Activated CD4-positive, alpha-beta T cell treated with anti-CD3 and anti-CD28 coated beads, Interleukin-2, amount 50 U/mL, for 48 hours (primary cell): ENCODE measurements around the gene THSD7B.

ENCODE experiments used
- DNase-seq, 2 experiments: peaks; one replicate each; pipeline ENCODE4 v3.0.0-alpha.2; 2020

THSD7B gene

GRCh38 chr2:136828162-136828561 lies 62.8 kb downstream of the THSD7B start:
- no peak for DNase-seq

GRCh38 chr2:136828774-136829173 lies 63.4 kb downstream of the THSD7B start:
- no peak for DNase-seq

DNA sequence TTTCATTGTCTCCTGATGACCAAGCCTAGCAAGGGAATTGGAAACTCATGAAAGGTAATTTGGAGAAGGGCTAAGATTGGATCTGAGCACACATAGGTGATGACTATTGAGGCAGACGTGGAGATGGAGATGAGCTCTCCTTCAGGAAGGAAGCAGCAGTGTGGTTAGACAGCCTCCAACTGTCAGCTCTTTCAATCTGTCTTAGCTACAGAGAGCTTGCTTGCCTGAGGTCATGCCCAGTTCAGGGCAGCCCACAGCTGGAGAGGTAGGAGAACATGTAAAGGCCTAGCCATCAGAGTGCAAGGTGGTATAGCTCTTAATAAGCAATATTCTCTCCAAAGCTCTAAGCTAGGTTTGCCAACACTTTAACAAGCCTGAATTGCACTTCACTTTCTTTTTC lies 79.2 kb downstream of the THSD7B start:
- no peak for DNase-seq

DNA sequence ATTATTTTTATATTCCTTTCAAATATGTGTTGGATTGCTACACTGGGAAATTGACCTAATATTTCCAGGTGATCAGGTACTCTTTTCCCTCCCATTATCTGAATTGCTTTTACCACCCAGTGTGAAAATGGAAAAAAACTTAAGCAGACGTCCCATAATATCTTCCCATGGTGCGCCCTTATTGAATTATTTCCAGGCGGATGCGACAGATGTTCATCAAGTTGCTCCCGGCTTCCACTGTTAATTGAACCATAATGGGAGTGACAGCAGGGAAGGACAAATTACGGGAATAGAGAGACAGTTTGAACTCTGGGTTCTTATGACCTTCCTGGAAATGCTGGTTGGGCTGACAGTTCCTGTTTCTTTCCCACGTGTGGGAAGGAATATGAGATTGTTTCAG lies 93.3 kb downstream of the THSD7B start:
- DNase-seq: no peak

GRCh38 chr2:136860443-136860958 lies 95.2 kb downstream of the THSD7B start:
- DNase-seq: no peak

DNA sequence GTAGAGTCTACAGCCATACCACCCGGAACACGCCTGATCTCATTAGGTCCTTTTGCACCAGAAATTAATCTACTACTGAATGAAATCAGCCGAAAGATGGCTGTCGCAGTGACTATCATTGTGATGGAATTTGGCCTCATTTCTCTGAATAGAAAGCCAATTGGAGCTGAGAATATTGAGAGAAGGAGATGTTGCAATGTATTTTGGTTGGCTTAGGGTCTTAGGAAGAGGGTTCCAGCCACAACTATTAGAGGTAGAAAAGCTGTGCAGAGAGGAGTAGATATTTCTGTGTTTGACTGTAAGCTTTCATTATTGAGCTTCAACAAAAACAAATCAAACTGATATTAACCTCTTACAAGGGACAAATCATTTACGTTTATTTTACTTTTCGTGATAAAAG lies 98.1 kb downstream of the THSD7B start:
- no peak for DNase-seq

DNA sequence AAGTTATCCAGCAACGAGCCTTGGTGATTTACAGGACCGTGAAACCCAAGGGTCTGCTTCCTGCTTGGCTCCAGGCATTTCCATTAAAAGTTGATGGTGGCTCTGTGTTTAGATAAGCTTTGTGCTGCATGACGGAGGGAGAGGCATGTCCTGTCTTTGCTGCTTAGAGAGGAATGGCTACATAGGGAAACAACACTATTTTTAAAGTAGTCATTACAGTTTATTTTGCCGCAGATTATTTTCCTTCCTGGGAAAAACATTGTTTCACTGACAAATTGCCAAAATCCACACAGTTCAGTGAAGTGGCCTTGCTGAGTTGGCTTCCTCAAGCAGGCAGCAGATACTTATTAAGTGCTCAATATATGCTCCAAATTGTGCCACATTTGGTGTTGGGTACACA lies 98.5 kb downstream of the THSD7B start:
- DNase-seq: no peak

DNA sequence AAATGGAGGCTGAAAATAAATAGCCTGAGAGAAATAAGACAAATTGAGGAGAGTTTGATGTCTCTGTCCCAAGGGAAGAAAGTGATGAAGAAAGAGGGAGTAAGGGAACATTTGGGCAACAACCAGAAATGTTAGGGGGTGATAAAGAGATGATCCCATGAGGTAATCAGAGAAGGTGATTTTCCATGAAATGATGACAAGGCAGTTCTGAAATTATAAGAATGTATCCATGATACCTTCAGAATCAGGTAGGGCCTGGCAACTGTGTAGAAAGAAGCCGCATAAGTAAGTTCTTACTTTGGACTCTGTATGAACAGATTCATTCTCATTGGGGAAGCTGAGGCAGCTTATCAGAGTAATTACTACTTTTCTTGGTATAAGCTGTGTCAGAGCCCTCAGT lies 106.1 kb downstream of the THSD7B start:
- no peak for DNase-seq

DNA sequence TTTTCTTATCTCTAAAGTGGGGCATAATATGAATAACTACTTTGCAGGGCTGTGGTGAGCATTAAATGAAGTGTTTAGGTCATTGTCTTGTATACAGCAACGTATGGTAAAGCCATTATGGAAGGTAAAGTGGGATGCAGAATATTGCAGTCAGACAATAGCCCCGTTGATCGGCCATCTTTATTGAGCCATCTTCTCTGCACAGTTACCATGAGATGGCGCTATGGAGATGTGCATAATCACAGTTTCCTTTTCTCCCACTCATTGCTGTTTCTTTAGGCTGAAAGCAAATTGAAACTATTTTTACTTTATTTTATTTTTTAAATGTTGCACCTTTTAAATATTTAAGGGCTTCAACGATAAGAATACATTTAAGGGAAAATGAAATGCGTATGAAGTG lies 108.9 kb downstream of the THSD7B start:
- no peak for DNase-seq

DNA sequence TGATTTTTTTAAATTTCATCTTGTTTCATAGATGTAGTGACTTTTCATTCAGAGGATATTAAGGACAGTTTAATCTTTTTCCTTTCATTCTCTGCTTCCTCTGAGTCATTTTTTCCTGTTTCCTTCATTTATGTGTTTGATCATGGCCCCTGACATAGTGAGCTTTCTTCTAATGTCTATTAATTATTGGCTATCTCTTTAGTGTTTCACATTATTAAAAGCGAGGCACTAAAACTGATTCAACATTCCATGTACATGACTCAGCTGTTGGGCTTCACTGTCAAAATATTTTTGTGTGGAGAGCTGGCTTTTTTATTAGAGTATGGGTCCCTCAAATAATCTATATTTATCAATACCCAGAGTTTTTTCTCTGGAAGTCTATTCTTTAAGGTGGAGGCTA lies 125.8 kb downstream of the THSD7B start:
- DNase-seq: no peak

DNA sequence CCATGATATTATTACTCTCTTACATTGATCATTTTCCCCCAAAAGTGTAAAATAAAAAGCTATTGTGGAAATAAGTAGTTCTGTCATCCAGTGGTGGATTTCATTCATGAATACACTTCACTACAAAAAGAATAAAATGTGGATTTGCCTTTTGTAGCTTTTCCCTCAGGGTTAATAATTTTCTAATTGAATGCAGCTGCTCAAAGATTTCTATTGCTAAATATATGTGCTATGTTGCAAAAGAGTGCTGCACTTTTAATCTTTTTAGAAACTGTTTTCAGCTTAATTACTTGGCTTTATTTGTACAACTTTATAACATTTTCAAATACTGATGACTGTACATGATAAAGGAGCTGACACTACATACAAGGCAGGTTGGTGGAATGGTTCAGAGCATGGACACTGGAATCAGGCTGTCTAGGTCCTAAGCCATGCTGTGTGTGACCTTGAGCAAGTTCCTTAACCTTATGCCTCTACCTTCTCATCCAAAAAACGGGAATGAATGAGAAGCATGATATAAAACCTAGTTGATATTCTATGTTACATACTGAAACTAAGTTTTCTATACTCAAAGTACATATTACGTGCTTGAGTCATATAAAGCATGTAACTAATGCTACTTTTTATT lies 128.8 kb downstream of the THSD7B start:
- DNase-seq: no peak

- no peak for DNase-seq
These were observed 136.4 kb downstream of the THSD7B start for GRCh38 chr2:136901732-136902131.

- DNase-seq: no peak
These were observed 140.4 kb downstream of the THSD7B start for GRCh38 chr2:136905779-136906178.

DNA sequence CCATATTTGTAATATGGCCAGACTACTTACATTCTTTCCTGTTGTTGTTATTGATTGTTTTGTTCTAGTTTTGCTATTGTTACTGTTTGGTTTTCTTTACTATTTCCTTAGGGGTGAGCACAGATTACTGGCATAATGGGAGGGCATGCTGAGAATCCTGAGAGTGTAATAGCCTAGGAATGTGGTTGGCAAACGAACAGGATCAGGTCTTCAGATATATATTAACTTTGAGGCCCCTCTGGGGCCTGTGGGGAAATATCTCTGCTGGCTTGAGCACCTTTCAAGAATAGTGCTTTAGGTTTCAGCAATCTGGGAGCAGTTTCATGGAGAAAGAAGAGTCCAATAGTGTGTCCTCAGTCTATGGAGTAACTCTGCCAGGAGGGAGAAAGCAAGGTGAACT lies 144.4 kb downstream of the THSD7B start:
- no peak for DNase-seq

DNA sequence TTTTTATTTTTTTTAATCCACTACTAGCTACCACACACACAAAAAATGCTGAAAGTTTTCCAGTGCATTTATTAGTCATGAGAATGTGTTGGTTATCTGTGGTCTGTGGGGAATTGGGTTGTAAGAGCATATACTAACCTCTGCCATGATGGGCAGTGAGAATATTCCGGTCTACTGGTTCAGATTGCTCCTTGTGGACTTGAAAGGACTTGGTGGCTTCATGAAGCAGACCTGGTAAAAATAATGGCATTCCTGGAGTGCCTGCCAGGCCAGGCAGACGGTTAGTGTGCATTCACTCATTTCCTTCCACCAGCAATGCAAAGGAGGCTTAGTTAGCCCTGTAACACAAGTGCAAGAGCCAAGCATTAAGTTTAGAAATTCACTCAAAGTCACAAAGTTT lies 150.8 kb downstream of the THSD7B start:
- no peak for DNase-seq

DNA sequence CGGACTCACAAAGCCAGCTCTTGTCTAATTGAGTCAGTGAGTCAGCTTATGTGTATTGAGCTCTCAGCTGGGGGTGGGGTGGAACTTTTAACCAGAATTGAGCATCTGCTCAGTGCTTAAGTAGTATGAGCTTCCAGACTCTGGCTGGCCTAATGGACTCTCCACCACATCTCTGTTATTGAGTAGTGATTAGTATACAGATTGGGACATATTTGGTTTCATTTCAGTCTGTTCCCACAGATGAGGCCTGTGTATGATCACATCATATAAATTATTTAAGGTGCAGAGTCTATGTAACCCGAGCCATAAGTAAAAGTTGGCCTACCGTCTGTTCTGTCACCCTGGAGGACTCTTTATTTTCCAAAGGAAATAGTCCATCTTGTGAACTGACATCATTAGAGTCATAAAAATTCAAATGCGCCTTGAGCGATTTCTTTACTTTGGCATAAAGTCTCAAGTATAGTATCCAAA lies 152.1 kb downstream of the THSD7B start:
- no peak for DNase-seq

DNA sequence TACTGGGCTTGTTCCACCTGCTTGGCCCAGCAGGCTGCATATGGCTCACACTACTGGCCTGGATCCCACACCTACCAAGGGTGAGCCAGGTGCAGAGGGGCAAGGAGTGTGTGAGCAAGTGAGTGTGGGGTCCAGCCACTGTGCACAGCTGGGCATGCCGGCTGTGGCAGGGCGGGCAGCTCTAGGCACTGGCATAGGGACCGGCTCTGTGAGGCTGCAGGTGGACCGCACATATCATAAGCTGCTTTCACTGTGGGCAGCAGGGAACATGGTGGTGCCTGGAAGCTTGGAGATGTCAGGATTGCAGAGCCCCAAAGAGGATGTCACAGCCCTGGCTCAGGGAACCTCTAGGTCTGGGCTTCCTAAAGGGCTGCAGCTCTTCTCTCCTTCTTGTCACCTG lies 154.3 kb downstream of the THSD7B start:
- no peak for DNase-seq

DNA sequence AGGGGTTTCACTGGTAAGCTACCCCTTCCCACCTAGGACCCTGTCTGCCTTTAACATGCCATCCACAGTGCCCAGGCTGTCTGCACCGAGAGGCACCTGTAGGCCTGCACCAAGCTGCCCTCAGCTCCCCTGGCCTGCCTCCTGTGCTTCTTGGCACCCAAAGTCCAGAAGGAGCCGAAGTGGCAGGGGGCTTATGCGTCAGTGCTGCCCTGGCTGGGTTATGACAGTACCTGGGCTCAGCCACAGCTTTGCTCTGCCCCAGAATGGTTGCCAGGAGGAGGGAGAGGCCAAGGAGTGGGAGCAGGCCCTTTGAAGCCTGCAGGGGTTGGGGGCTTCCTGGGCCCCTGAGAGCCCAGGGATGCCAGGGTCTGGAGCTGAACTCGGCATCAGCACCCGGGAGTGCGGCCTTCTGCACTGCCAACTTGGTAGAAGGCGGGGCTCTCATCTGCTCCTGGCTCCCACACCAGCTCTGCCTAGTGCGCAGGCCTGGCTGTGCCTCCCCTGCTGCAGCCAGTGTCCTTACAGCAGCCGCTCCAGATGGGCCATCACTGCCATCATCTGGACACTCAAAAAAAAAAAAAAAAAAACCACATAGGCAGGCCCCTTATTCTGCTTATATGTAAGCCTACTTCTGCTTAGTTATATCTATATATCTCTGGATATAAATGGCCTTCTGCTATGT lies 155.4 kb downstream of the THSD7B start:
- no peak for DNase-seq

GRCh38 chr2:136927156-136927555 lies 161.8 kb downstream of the THSD7B start:
- no peak for DNase-seq

DNA sequence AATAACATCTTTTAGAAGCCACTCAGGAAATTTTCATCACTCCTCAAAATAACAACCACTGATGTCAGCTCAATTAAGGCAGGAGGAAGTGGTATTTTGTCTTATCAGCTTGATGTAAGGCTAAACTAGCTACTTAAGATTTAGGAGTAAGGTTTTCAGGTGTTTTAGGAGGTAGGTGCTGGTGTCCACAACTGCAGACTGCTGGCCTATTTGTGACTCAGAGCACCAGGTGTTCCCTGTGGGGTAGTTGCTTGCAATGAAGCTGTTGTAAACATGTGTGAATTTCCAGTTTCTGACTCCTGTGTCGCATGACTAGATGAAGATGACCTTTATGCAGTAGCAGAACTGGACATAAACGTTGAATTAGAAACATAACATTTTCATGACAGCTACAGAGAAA lies 164.2 kb downstream of the THSD7B start:
- no peak for DNase-seq

- no peak for DNase-seq
These were observed 167.4 kb downstream of the THSD7B start for GRCh38 chr2:136932700-136933099.

DNA sequence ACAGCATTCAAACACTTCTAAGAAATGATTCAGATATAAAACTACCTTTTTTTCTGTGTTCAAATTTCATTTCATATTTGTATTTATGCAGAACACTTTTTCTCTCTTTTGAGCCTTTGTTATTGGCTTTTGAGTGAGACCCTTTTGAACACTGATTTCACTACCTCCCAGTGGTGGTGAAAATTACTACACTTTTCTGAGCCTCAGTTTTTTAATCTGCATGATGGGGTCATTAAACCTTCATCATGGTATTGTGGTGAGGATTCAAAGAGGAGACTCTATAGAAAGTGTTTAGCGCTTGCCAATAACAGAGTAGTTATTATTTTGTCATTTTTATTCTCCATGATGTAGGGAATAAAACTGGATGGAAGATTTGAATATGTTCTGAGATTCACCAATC lies 169.8 kb downstream of the THSD7B start:
- no peak for DNase-seq

- no peak for DNase-seq
These were observed 190.7 kb downstream of the THSD7B start for GRCh38 chr2:136956050-136956449.

GRCh38 chr2:136957044-136957443 lies 191.7 kb downstream of the THSD7B start:
- no peak for DNase-seq
